Dermis microvascular lymphatic vessel endothelial cell (primary cell): Measurements from ENCODE around the gene C19orf25. TPM values are rescaled to one million over a fixed set of nuclear protein-coding genes. Genes with fewer than 3 reads are reported as not detected.
"Not testable (repeated sequence)": the region's sequence is repeated elsewhere in the genome, so short reads cannot be mapped to it uniquely, and the experiment has no call there.

ENCODE experiments used
- DNase-seq, 2 donors: peaks; one replicate each; pipeline versions ENCODE4 v3.0.0 to v3.0.0-alpha.2; 2010; ENCODE audit warnings: low read depth in 2 of 2
- total RNA-seq: library from RNA; depleted of rRNA; stranded (reverse); fragments of >200 nt; gene quantifications from 2 replicates; pipeline ENCODE4 v1.2.1, GENCODE V29; 2014

Gene C19orf25
- total RNA-seq: 15.4 and 24.4 TPM in 2 replicates

- DNase-seq: peak; percentile 85 to 93
Measured at GRCh38 chr19:1478934-1479707, at the start of gene C19orf25. TSS of gene C19orf25 (minus strand) at chr19:1479215. CDS start at chr19:1478903, 312 bp downstream.

GRCh38 chr19:1527650-1528309 lies 48.8 kb upstream of the C19orf25 start:
- no peak for DNase-seq

- no peak for DNase-seq
Measured at GRCh38 chr19:1526979-1527649, 48.1 kb upstream of the C19orf25 start.

GRCh38 chr19:1526066-1526778 lies 47.2 kb upstream of the C19orf25 start:
- no peak for DNase-seq

GRCh38 chr19:1525343-1525742 lies 46.3 kb upstream of the C19orf25 start:
- DNase-seq: no peak

GRCh38 chr19:1524972-1525325 lies 45.9 kb upstream of the C19orf25 start:
- no peak for DNase-seq

GRCh38 chr19:1524287-1524971 lies 45.4 kb upstream of the C19orf25 start:
- DNase-seq: no peak

- DNase-seq: no peak
Measured at GRCh38 chr19:1523412-1524286, 44.6 kb upstream of the C19orf25 start, which contains the start of gene PLK5. TSS of gene PLK5 (plus strand) at chr19:1524077. CDS start at chr19:1526997, 2,920 bp downstream.

- DNase-seq: no peak
Measured at GRCh38 chr19:1522838-1523237, 43.8 kb upstream of the C19orf25 start.

GRCh38 chr19:1522061-1522460 lies 43.0 kb upstream of the C19orf25 start:
- DNase-seq: no peak

- no peak for DNase-seq
Measured at GRCh38 chr19:1521636-1522035, 42.6 kb upstream of the C19orf25 start.

- DNase-seq: no peak
Measured at GRCh38 chr19:1520203-1520780, 41.3 kb upstream of the C19orf25 start.

- not testable (repeated sequence) for DNase-seq
Measured at GRCh38 chr19:1519802-1520201, 40.8 kb upstream of the C19orf25 start.

- no peak for DNase-seq
Measured at GRCh38 chr19:1518471-1518870, 39.5 kb upstream of the C19orf25 start.

- DNase-seq: no peak
Measured at GRCh38 chr19:1516395-1516753, 37.4 kb upstream of the C19orf25 start.

- DNase-seq: no peak
Measured at GRCh38 chr19:1514986-1515721, 36.1 kb upstream of the C19orf25 start.

GRCh38 chr19:1514295-1514661 lies 35.3 kb upstream of the C19orf25 start:
- DNase-seq: no peak

- peak in 1 of 2 donors; percentile 40 for DNase-seq
Measured at GRCh38 chr19:1513499-1514294, 34.7 kb upstream of the C19orf25 start.
